Vagina (tissue), 2 donors: ENCODE results near the gene PMEPA1.

ENCODE experiments used
- CTCF ChIP-seq, 3 experiments: fragments of 450-650 bp in 2 of 3; fragments of 200-600 bp in 1 of 3; sonication (generic) in 1 of 3; IDR thresholded peaks; one replicate each; pipeline ENCODE4 v1.5.1; 2017 to 2019; ENCODE audit warnings: antibody characterized with exemption in 3 of 3, mild to moderate bottlenecking in 2 of 3, moderate library complexity in 2 of 3
- POLR2A ChIP-seq, 2 donors: fragments of 450-650 bp; IDR thresholded peaks; one replicate each; pipeline ENCODE4 v1.6.1; 2017; ENCODE audit warnings: antibody characterized with exemption in 2 of 2, mild to moderate bottlenecking in 2 of 2, moderate library complexity in 2 of 2
- POLR2AphosphoS5 ChIP-seq, 2 donors: sonication (generic); formaldehyde crosslinking; IDR thresholded peaks; one replicate each; pipeline ENCODE4 v1.9.0; 2017; ENCODE audit warnings: antibody characterized with exemption in 2 of 2, mild to moderate bottlenecking in 2 of 2, low read depth in 1 of 2; ENCODE audit not compliant: insufficient read depth in 1 of 2

- no peak for TF ChIP-seq POLR2A (IDR thresholded peaks at IDR 0.05)
- no peak for TF ChIP-seq POLR2AphosphoS5 (IDR thresholded peaks at IDR 0.05; ENCODE audit: insufficient read depth in 1 of 2, low read depth in 1 of 2)
- TF ChIP-seq CTCF (IDR thresholded peaks at IDR 0.05), result no peak
Observed at GRCh38 chr20:57690525-57690924, 19.3 kb downstream of the PMEPA1 start.
